ENCODE measurements around the gene SLC35E4.
"Not testable (repeated sequence)": the region's sequence is repeated elsewhere in the genome, so short reads cannot be mapped to it uniquely, and the experiment has no call there.

DNA sequence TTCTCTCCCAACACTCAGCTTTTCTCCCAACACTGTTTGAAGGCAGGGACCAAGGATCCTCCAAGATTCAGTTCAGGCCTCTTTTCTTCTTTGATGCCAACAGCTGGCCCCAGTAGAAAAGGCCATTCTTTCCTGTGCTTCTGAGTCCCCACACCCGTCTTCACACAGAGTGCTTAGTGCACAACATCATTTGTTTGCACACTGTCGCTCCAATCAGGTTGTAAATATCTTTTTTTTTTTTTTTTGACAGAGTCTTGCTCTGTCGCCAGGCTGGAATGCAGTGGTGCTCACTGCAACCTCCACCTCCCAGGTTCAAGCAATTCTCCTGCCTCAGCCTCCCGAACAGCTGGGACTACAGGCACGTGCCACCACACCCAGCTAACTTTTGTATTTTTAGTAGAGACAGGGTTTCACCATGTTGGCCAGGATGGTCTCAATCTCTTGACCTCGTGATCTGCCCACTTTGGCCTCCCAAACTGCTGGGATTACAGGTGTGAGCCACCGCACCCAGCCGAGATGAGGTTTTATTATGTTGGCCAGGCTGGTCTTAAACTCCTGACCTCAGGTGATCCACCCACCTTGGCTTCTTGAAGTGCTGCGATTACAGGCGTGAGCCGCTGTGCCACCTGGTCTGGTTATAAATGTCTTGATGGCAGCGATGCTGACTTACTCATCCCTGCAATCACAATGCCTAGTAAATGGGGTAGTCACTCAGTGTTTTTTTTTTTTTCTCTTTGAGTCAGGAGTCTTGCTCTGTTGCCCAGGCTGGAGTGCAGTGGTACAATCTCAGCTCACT lies 44.5 kb downstream of the SLC35E4 start:
- TF ChIP-seq, protein P1, sequence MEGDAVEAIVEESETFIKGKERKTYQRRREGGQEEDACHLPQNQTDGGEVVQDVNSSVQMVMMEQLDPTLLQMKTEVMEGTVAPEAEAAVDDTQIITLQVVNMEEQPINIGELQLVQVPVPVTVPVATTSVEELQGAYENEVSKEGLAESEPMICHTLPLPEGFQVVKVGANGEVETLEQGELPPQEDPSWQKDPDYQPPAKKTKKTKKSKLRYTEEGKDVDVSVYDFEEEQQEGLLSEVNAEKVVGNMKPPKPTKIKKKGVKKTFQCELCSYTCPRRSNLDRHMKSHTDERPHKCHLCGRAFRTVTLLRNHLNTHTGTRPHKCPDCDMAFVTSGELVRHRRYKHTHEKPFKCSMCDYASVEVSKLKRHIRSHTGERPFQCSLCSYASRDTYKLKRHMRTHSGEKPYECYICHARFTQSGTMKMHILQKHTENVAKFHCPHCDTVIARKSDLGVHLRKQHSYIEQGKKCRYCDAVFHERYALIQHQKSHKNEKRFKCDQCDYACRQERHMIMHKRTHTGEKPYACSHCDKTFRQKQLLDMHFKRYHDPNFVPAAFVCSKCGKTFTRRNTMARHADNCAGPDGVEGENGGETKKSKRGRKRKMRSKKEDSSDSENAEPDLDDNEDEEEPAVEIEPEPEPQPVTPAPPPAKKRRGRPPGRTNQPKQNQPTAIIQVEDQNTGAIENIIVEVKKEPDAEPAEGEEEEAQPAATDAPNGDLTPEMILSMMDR (IDR thresholded peaks at IDR 0.05; ENCODE audit: low read depth, low read length, poor library complexity, severe bottlenecking): not testable (repeated sequence)
- TF ChIP-seq EZH2phosphoT487 (IDR thresholded peaks at IDR 0.05; ENCODE audit: borderline replicate concordance, low read length): not testable (repeated sequence)
